MCF 10A (cell line): ENCODE data around the gene MPHOSPH10. TPM values are rescaled to one million over a fixed set of nuclear protein-coding genes. Genes with fewer than 3 reads are reported as not detected.
"Not testable (repeated sequence)": the region's sequence is repeated elsewhere in the genome, so short reads cannot be mapped to it uniquely, and the experiment has no call there.

Source experiments
- Bru-seq: library from RNA; stranded (reverse); fragments of 400-500 nt; gene quantifications from one replicate; lab custom pipeline; 2021; lab: Mats Ljungman, UMichigan
- BruChase-seq, 2 experiments: library from RNA; stranded (reverse); fragments of 400-500 nt; gene quantifications; one replicate each; lab custom pipeline; 2021; lab: Mats Ljungman, UMichigan
- BruUV-seq: library from RNA; stranded (reverse); fragments of 400-500 nt; replicated peaks from 2 replicates; lab custom pipeline; 2021; lab: Mats Ljungman, UMichigan
- CTCF ChIA-PET: fragments of 300-600 bp; sonication (Branson Sonifier 250); formaldehyde crosslinking; extraction: SDS; loops from one replicate; lab custom pipeline; 2021; ENCODE audit warnings: antibody characterized with exemption, inconsistent platforms; lab: Yijun Ruan, JAX
- POLR2A ChIA-PET: fragments of 300-600, 350-650 bp; sonication (Branson Sonifier 250); formaldehyde crosslinking; extraction: SDS; loops from one replicate; lab custom pipeline; 2020; ENCODE audit warnings: antibody characterized with exemption, inconsistent platforms; lab: Yijun Ruan, JAX
- DNase-seq: peaks from one replicate; pipeline ENCODE4 v3.0.0-alpha.2; 2018; ENCODE audit not compliant: unreplicated experiment
- H3K27ac Mint-ChIP-seq: one replicate; pipeline ENCODE4 v1.8.0; 2022; ENCODE audit warnings: mild to moderate bottlenecking, low read depth, mixed read lengths; ENCODE audit not compliant: unreplicated experiment
- H3K27me3 Mint-ChIP-seq: one replicate; pipeline ENCODE4 v1.8.0; 2022; ENCODE audit warnings: mixed read lengths; ENCODE audit not compliant: insufficient read depth, unreplicated experiment
- H3K36me3 Mint-ChIP-seq: one replicate; pipeline ENCODE4 v1.8.0; 2022; ENCODE audit warnings: mild to moderate bottlenecking, moderate library complexity, mixed read lengths; ENCODE audit not compliant: insufficient read depth, unreplicated experiment
- H3K4me1 Mint-ChIP-seq: one replicate; pipeline ENCODE4 v1.8.0; 2022; ENCODE audit warnings: mixed read lengths; ENCODE audit not compliant: insufficient read depth, unreplicated experiment
- H3K4me3 Mint-ChIP-seq: one replicate; pipeline ENCODE4 v1.8.0; 2022; ENCODE audit warnings: mild to moderate bottlenecking, moderate library complexity, mixed read lengths; ENCODE audit not compliant: unreplicated experiment
- H3K9me3 Mint-ChIP-seq: one replicate; pipeline ENCODE4 v1.8.0; 2022; ENCODE audit warnings: mixed read lengths; ENCODE audit not compliant: unreplicated experiment
- intact Hi-C: fragments of 100-400 bp; cut with micrococcal nuclease; formaldehyde crosslinking; loops from 2 replicates; pipeline ENCODE4 v1.14.1; 2022
- long read RNA-seq: library from polyadenylated mRNA; stranded (forward); transcript quantifications from one replicate; pipeline ENCODE4 v2.0.0, GENCODE V29; 2022
- total RNA-seq: library from RNA; stranded (reverse); gene quantifications from 2 replicates; pipeline ENCODE4 v1.2.3, GENCODE V29; 2022
- TF ChIP-seq, protein P1 (sequence below): fragments of 200-600 bp; IDR thresholded peaks from one replicate; pipeline ENCODE4 v1.8.0; 2022; ENCODE audit warnings: antibody characterized with exemption, mild to moderate bottlenecking; ENCODE audit not compliant: unreplicated experiment

MPHOSPH10 gene, protein sequence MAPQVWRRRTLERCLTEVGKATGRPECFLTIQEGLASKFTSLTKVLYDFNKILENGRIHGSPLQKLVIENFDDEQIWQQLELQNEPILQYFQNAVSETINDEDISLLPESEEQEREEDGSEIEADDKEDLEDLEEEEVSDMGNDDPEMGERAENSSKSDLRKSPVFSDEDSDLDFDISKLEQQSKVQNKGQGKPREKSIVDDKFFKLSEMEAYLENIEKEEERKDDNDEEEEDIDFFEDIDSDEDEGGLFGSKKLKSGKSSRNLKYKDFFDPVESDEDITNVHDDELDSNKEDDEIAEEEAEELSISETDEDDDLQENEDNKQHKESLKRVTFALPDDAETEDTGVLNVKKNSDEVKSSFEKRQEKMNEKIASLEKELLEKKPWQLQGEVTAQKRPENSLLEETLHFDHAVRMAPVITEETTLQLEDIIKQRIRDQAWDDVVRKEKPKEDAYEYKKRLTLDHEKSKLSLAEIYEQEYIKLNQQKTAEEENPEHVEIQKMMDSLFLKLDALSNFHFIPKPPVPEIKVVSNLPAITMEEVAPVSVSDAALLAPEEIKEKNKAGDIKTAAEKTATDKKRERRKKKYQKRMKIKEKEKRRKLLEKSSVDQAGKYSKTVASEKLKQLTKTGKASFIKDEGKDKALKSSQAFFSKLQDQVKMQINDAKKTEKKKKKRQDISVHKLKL
- total RNA-seq, result 31.4 and 32.8 TPM in 2 replicates
- Bru-seq, nascent RNA, result percentile 86 among the genes with signal in this experiment
- percentile 80 among the genes with signal in this experiment for BruChase-seq, experiment 1, labeled RNA remaining after a 6-hour chase
- BruChase-seq, experiment 2, labeled RNA remaining after a 2-hour chase, result percentile 89 among the genes with signal in this experiment
- long read RNA-seq, transcript MPHOSPH10-201 (11 exons, 2,484 nt), result major isoform, 95 of 106 reads
- long read RNA-seq, partial matches to known transcripts, result 2 of 106 reads
- long read RNA-seq, other reads (novel, unspliced or antisense), result 8 of 106 reads

DNA sequence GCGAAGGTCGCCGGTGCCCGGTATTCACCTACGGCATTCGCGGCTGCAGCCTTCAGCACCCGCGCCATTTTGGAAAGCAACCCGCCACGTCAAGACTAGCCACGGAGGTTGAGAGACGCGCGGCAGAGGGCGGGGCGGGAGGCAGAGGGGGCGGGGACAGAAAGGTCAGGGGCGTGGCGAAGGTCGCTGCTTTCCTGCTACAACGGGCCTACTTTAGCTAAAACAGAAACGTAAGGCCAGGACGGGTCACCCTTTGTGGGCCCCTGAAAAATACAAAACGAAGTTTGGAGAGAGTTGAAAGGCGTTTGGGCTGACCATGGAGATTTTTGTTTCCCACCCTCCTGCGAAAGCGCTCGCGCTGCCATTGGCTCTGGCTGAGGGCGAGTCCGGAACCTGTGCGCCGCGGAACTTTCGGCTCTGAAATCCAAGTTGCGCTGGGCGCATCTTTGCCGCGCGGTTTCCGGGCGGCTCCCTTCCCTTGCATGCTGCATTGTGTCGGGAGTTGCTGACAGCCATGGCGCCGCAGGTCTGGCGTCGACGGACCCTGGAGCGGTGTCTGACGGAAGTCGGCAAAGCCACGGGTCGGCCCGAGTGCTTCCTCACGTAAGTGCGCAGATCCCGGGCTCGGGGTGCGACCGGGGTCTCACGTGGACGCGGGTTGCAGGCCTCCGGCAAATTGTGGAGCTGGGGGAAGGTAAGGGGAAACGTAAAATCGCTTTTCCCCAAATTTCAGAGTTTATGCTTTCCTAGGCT is at the start of gene MPHOSPH10, which contains the start of gene MCEE:
Gene MPHOSPH10 (plus strand): TSS at position 483 of the 753 bp plus-strand sequence. CDS start 32 bp downstream, at position 515.
Gene MCEE (minus strand): TSS at position 78 of the 753 bp plus-strand sequence. CDS start 10 bp downstream, at position 68.
- POLR2A ChIA-PET, result interaction anchor here (0.5 to 3.6 kb wide), 30 partner anchors 9 to 1006 kb away, joined by 3 to 123 read pairs (median 5); partner anchors contain the start of genes NAGK, PAIP2B and ZNF638
- peak; percentile 89 for DNase-seq
- no peak within 1 kb of the TSS for H3K27ac Mint-ChIP-seq
- H3K27me3 Mint-ChIP-seq, result no peaks in the 10 kb centered on the region
- no peaks in the 10 kb centered on the region for H3K9me3 Mint-ChIP-seq
- intact Hi-C loops, result loop anchor here (5.0 kb wide), 1 partner anchor 63 kb away; the partner anchor contains the start of gene NAGK
- no TSS peak for BruUV-seq
- H3K4me1 Mint-ChIP-seq, result no peaks in the 10 kb centered on the region
- TF ChIP-seq, protein P1, sequence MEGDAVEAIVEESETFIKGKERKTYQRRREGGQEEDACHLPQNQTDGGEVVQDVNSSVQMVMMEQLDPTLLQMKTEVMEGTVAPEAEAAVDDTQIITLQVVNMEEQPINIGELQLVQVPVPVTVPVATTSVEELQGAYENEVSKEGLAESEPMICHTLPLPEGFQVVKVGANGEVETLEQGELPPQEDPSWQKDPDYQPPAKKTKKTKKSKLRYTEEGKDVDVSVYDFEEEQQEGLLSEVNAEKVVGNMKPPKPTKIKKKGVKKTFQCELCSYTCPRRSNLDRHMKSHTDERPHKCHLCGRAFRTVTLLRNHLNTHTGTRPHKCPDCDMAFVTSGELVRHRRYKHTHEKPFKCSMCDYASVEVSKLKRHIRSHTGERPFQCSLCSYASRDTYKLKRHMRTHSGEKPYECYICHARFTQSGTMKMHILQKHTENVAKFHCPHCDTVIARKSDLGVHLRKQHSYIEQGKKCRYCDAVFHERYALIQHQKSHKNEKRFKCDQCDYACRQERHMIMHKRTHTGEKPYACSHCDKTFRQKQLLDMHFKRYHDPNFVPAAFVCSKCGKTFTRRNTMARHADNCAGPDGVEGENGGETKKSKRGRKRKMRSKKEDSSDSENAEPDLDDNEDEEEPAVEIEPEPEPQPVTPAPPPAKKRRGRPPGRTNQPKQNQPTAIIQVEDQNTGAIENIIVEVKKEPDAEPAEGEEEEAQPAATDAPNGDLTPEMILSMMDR, result no peak
- H3K4me3 Mint-ChIP-seq, result no peak within 1 kb of the TSS
- H3K36me3 Mint-ChIP-seq, result peaks cover 7% of the 10 kb centered on the region
- CTCF ChIA-PET, result interaction anchor here (0.5 to 4.5 kb wide), 9 partner anchors 12 to 289 kb away, joined by 3 to 27 read pairs (median 3); partner anchors contain the start of gene ZNF638

DNA sequence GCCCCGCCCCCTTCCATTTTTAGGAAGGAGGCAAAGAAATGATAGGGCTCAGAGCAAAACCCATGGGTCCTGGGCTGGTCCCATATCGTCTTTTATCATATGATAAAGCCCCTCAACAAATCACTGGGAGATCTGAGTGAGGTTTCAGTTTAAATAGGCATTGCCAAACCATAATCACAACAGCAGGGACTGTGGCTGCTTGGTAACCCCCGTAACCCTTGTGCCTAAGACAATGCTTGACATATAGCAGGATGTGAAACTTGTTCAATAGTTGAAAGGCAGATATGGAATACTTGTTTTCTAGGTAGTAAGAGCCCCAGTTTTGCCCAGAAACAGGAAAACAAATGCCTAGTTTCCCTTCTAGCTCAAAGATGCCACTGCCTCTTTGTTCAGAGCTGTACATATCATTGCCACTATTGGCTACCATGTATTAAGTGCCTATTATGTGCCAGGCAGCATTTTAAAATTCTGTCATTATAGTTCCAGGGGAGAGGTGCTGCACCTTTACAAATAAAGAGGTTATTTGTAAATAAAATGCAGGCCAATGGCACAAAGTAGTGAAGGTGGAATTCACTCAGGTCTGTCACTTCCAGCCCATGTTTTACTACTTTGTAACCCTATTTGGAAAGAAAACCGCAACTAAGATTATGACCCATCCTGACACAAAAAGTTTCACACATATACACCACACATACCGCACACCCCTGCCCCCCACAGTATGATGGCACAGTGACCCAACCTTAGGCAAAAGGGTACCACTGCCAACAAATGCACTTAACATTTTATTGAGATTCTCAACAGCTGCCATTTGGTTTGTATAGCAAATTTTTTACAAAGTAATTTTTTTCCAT is 47.8 kb upstream of the MPHOSPH10 start:
- no TSS peak for BruUV-seq
- ChIA-PET CTCF (interaction anchor here (0.7 kb wide), 1 partner anchor 14 kb away, joined by 4 read pairs; no protein-coding TSS in a partner anchor), POLR2A (interaction anchor here (3.1 kb wide), 1 partner anchor 15 kb away, joined by 11 read pairs; the partner anchor contains the start of gene NAGK)
- peaks cover 10% of the 10 kb centered on the region for H3K27me3 Mint-ChIP-seq
- H3K4me3 Mint-ChIP-seq, result no peak overlapping the region
- TF ChIP-seq, protein P1, result no peak
- H3K36me3 Mint-ChIP-seq, result peaks cover 11% of the 10 kb centered on the region
- H3K4me1 Mint-ChIP-seq, result peaks cover 11% of the 10 kb centered on the region
- intact Hi-C loops, result no loop called here
- H3K9me3 Mint-ChIP-seq, result no peaks in the 10 kb centered on the region
- H3K27ac Mint-ChIP-seq, result no peak overlapping the region
- DNase-seq, result no peak

DNA sequence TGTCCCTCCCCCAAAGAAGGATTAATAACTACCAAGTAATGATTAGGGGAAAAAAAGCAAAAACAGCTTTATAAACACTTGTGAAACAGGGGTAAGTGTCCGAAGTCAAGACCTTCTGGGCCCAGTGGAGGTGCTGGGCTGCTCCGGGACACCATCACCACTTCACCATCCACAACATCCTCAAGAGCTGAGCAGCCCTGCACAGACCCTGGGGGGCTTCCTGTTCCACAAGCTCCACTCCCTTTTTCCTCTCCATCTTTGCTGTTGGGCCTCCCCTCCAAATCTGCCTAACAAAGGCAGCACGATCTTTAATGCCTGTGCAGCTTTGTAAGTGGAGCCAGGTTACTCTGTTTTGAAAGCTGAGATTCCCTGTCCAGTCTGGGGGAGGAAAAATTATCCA is 47.1 kb upstream of the MPHOSPH10 start:
- H3K36me3 Mint-ChIP-seq, result peaks cover 11% of the 10 kb centered on the region
- DNase-seq, BruUV-seq, H3K9me3 Mint-ChIP-seq, intact Hi-C loops, H3K27ac Mint-ChIP-seq, CTCF ChIA-PET, H3K4me3 Mint-ChIP-seq: not testable (repeated sequence)
- H3K27me3 Mint-ChIP-seq, result peaks cover 17% of the 10 kb centered on the region
- POLR2A ChIA-PET, result interaction anchor here (3.1 kb wide), 1 partner anchor 15 kb away, joined by 11 read pairs; the partner anchor contains the start of gene NAGK
- peaks cover 11% of the 10 kb centered on the region for H3K4me1 Mint-ChIP-seq

DNA sequence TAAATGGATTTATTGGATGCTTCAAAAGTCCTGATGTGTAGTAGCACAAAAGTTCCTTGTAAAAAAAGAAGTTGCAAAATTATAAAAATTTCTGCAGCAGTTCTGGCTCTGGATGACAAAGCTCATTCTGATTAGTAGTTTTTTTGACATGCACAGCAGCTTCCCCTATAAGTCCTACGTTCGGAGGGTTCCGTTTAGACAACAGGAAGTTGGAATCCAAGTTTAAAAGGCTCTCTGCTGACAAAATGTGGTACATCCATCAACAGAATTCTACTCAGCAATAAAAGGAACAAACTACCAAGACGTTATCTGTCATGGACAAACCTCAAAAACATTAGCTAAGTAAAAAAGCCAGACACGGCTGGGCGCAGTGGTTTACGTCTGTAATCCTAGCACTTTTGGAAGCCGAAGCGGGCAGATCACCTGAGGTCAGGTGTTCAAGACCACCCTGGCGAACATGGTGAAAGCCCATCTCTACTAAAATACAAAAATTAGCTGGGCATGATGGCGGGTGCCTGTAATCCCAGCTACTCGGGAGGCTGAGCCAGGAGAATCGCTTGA is 46.6 kb upstream of the MPHOSPH10 start:
- H3K9me3 Mint-ChIP-seq, DNase-seq, H3K36me3 Mint-ChIP-seq, intact Hi-C loops, BruUV-seq, H3K27ac Mint-ChIP-seq, H3K4me3 Mint-ChIP-seq: not testable (repeated sequence)
- H3K27me3 Mint-ChIP-seq, result peaks cover 22% of the 10 kb centered on the region
- peaks cover 11% of the 10 kb centered on the region for H3K4me1 Mint-ChIP-seq
- POLR2A ChIA-PET, result interaction anchor here (3.1 kb wide), 1 partner anchor 16 kb away, joined by 11 read pairs; the partner anchor contains the start of gene NAGK
- CTCF ChIA-PET, result interaction anchor here (0.6 kb wide), 1 partner anchor 783 kb away, joined by 3 read pairs; no protein-coding TSS in a partner anchor

DNA sequence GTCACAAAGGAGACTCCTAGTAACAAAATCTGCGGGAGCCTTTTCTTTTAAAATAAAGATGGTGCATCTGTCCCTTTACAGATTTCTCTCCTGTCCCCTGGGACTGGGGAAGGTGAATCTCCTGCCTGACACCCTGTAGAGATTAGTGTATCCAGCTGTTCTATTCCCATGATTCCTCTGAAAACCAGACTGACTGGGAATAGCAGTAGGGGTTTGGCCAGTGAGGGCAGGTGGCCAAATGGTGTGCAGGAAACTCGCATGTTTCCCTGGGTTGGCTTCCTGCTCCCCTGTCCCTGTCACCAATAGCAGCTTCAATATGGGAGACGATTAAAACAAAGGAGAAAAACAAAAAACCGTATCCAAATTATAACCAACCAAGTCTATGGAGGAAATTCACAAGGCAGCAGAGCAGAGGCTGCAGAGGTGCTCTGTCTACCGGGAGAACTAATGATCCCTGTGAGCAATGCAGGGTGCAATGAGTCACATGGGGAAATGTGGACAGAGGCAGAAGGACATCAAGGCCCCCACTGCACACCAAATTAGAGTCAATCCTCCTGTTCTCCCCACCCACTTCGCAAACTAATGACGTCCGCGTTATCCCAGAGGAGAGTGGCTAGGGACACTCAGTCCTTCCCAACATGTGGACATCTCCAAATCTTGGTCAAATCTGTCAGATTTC is 45.0 kb upstream of the MPHOSPH10 start:
- Mint-ChIP-seq H3K27me3 (peaks cover 38% of the 10 kb centered on the region), H3K4me1 (peaks cover 11% of the 10 kb centered on the region)
- CTCF ChIA-PET, H3K9me3 Mint-ChIP-seq, H3K36me3 Mint-ChIP-seq, BruUV-seq, DNase-seq, H3K4me3 Mint-ChIP-seq, intact Hi-C loops, H3K27ac Mint-ChIP-seq: not testable (repeated sequence)
- POLR2A ChIA-PET, result interaction anchor here (1.2 kb wide), 1 partner anchor 18 kb away, joined by 3 read pairs; no protein-coding TSS in a partner anchor
